ENCODE data around the gene CLDN1.

CLDN1 gene

GRCh38 chr3:190258634-190259033, 63.6 kb downstream of the CLDN1 start:
- Histone ChIP-seq H3F3A (ENCODE audit: low read depth) (no peaks in the 10 kb centered on the region), H3K9me3 (ENCODE audit: insufficient read depth, low read depth, low read length) (no peaks in the 10 kb centered on the region), H3K4me3 (ENCODE audit: low read length, poor library complexity, severe bottlenecking) (no peak overlapping the region), H3K36me3 (ENCODE audit: insufficient read depth, low read length) (no peaks in the 10 kb centered on the region), H3K79me2 (ENCODE audit: insufficient read depth, low read length) (no peaks in the 10 kb centered on the region), H2AFZ (ENCODE audit: low read length) (no peak overlapping the region), H4K20me1 (ENCODE audit: insufficient read depth, low read length, poor library complexity, severe bottlenecking) (no peaks in the 10 kb centered on the region), H3K9me2 (replicated peaks; ENCODE audit: low read depth, low read length) (no peaks in the 10 kb centered on the region), H3K27me3 (ENCODE audit: insufficient read depth, low read length, poor library complexity, severe bottlenecking) (no peaks in the 10 kb centered on the region), H3K4me1 (ENCODE audit: insufficient read depth, low read length, poor library complexity, severe bottlenecking) (no peaks in the 10 kb centered on the region), H3K9ac (ENCODE audit: low read depth, low read length, poor library complexity, severe bottlenecking) (no peak overlapping the region), H3K4me2 (ENCODE audit: low read depth, low read length, poor library complexity, severe bottlenecking) (no peak overlapping the region)
- TF ChIP-seq EZH2phosphoT487 (IDR thresholded peaks at IDR 0.05; ENCODE audit: borderline replicate concordance) = no peak
- TF ChIP-seq, protein P1, sequence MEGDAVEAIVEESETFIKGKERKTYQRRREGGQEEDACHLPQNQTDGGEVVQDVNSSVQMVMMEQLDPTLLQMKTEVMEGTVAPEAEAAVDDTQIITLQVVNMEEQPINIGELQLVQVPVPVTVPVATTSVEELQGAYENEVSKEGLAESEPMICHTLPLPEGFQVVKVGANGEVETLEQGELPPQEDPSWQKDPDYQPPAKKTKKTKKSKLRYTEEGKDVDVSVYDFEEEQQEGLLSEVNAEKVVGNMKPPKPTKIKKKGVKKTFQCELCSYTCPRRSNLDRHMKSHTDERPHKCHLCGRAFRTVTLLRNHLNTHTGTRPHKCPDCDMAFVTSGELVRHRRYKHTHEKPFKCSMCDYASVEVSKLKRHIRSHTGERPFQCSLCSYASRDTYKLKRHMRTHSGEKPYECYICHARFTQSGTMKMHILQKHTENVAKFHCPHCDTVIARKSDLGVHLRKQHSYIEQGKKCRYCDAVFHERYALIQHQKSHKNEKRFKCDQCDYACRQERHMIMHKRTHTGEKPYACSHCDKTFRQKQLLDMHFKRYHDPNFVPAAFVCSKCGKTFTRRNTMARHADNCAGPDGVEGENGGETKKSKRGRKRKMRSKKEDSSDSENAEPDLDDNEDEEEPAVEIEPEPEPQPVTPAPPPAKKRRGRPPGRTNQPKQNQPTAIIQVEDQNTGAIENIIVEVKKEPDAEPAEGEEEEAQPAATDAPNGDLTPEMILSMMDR (conservative IDR thresholded peaks at IDR 0.05; ENCODE audit: low read length) = no peak

All from Loucy (cell line).